H9 (cell line): Measurements from ENCODE around the gene KRT15. TPM values are rescaled to one million over a fixed set of nuclear protein-coding genes. Genes with fewer than 3 reads are reported as not detected.

ENCODE experiments used
- DNase-seq: peaks from one replicate; pipeline ENCODE4 v3.0.0-alpha.2; 2017
- H2AFZ ChIP-seq: one replicate; pipeline ENCODE4 v1.6.1; 2013; ENCODE audit warnings: mild to moderate bottlenecking, low read length, control low read depth, moderate library complexity
- H2AK5ac ChIP-seq: 2 replicates; pipeline ENCODE4 v1.6.1; 2013; ENCODE audit warnings: low read length, control low read depth, mixed read lengths; ENCODE audit not compliant: insufficient read length
- H2BK120ac ChIP-seq: one replicate; pipeline ENCODE4 v1.6.1; 2013; ENCODE audit warnings: low read depth, mild to moderate bottlenecking, low read length, control low read depth, inconsistent platforms; ENCODE audit not compliant: poor library complexity, severe bottlenecking
- H2BK12ac ChIP-seq: 2 replicates; pipeline ENCODE4 v1.6.1; 2013; ENCODE audit warnings: low read length, control low read depth, mixed read lengths, low read depth; ENCODE audit not compliant: insufficient read length
- H2BK15ac ChIP-seq: 2 replicates; pipeline ENCODE4 v1.6.1; 2013; ENCODE audit warnings: low read depth, low read length, control low read depth
- H2BK20ac ChIP-seq: one replicate; pipeline ENCODE4 v1.6.1; 2013; ENCODE audit warnings: low read depth, mild to moderate bottlenecking, low read length, control low read depth, inconsistent platforms; ENCODE audit not compliant: poor library complexity, severe bottlenecking
- H2BK5ac ChIP-seq: 2 replicates; pipeline ENCODE4 v1.6.1; 2013; ENCODE audit warnings: low read length, control low read depth, mixed read lengths; ENCODE audit not compliant: insufficient read length
- H3K14ac ChIP-seq: 2 replicates; pipeline ENCODE4 v1.6.1; 2013; ENCODE audit warnings: low read length, control low read depth; ENCODE audit not compliant: insufficient read depth
- H3K18ac ChIP-seq: 2 replicates; pipeline ENCODE4 v1.6.1; 2013; ENCODE audit warnings: low read depth, mild to moderate bottlenecking, mixed read lengths, low read length, control low read depth; ENCODE audit not compliant: insufficient read length
- H3K23ac ChIP-seq: 2 replicates; pipeline ENCODE4 v1.6.1; 2013; ENCODE audit warnings: low read length, control low read depth, mixed read lengths, low read depth; ENCODE audit not compliant: insufficient read length
- H3K23me2 ChIP-seq: 2 replicates; pipeline ENCODE4 v1.6.1; 2013; ENCODE audit warnings: low read depth, mild to moderate bottlenecking, mixed read lengths, low read length, control low read depth; ENCODE audit not compliant: insufficient read length, poor library complexity, severe bottlenecking
- H3K27ac ChIP-seq: 2 replicates; pipeline ENCODE4 v1.5.1; 2013; ENCODE audit warnings: low read length, control low read depth, mixed read lengths, low read depth; ENCODE audit not compliant: insufficient read length
- H3K27me3 ChIP-seq: 2 replicates; pipeline ENCODE4 v1.6.1; 2013; ENCODE audit warnings: low read length, control low read depth, inconsistent platforms; ENCODE audit not compliant: insufficient read depth
- H3K4ac ChIP-seq: 2 replicates; pipeline ENCODE4 v1.6.1; 2013; ENCODE audit warnings: low read depth, mild to moderate bottlenecking, control low read depth, inconsistent platforms, low read length, moderate library complexity
- H3K4me1 ChIP-seq: 2 replicates; pipeline ENCODE4 v1.6.1; 2013; ENCODE audit warnings: low read length, control low read depth, inconsistent platforms; ENCODE audit not compliant: insufficient read depth
- H3K4me2 ChIP-seq: 2 replicates; pipeline ENCODE4 v1.6.1; 2013; ENCODE audit warnings: low read length, control low read depth, mixed read lengths; ENCODE audit not compliant: insufficient read length, insufficient read depth
- H3K56ac ChIP-seq: 2 replicates; pipeline ENCODE4 v1.6.1; 2013; ENCODE audit warnings: low read depth, mild to moderate bottlenecking, mixed read lengths, low read length, control low read depth; ENCODE audit not compliant: insufficient read length
- H3K79me1 ChIP-seq: 2 replicates; pipeline ENCODE4 v1.6.1; 2013; ENCODE audit warnings: low read depth, mild to moderate bottlenecking, moderate library complexity, low read length, control low read depth, inconsistent platforms; ENCODE audit not compliant: insufficient read depth, poor library complexity, severe bottlenecking
- H3K79me2 ChIP-seq: 2 replicates; pipeline ENCODE4 v1.6.1; 2013; ENCODE audit warnings: low read length, control low read depth, inconsistent platforms; ENCODE audit not compliant: insufficient read depth
- H3K9ac ChIP-seq: 2 replicates; pipeline ENCODE4 v1.6.1; 2013; ENCODE audit warnings: low read length, control low read depth, mixed read lengths; ENCODE audit not compliant: insufficient read length; ENCODE audit errors: extremely low read depth
- H3K9me3 ChIP-seq: one replicate; pipeline ENCODE4 v1.6.1; 2013; ENCODE audit warnings: low read depth, low read length, inconsistent platforms; ENCODE audit not compliant: control insufficient read depth
- H3T11ph ChIP-seq: one replicate; pipeline ENCODE4 v1.6.1; 2013; ENCODE audit warnings: mild to moderate bottlenecking, low read length, control low read depth, inconsistent platforms
- H4K20me1 ChIP-seq: one replicate; pipeline ENCODE4 v1.6.1; 2013; ENCODE audit not compliant: control insufficient read depth, insufficient read length, insufficient read depth
- H4K5ac ChIP-seq: 2 replicates; pipeline ENCODE4 v1.6.1; 2013; ENCODE audit warnings: low read depth, mild to moderate bottlenecking, mixed read lengths, low read length, control low read depth; ENCODE audit not compliant: insufficient read length
- H4K8ac ChIP-seq: replicated peaks from 2 replicates; pipeline ENCODE4 v1.6.1; 2013; ENCODE audit warnings: low read length, control low read depth, mixed read lengths, low read depth; ENCODE audit not compliant: insufficient read length
- H4K91ac ChIP-seq: 2 replicates; pipeline ENCODE4 v1.6.1; 2013; ENCODE audit warnings: low read depth, mild to moderate bottlenecking, moderate library complexity, mixed read lengths, low read length, control low read depth; ENCODE audit not compliant: insufficient read length
- H3K27ac Mint-ChIP-seq, 3 experiments: 2 replicates in 2 of 3; 3 replicates in 1 of 3; pipeline ENCODE4 v1.8.0; 2020 to 2021; ENCODE audit warnings: mixed read lengths in 3 of 3, mild to moderate bottlenecking in 1 of 3, moderate library complexity in 1 of 3
- H3K27me3 Mint-ChIP-seq: 2 replicates; pipeline ENCODE4 v1.8.0; 2021; ENCODE audit warnings: low read depth, mild to moderate bottlenecking, moderate library complexity, mixed read lengths
- H3K36me3 Mint-ChIP-seq, 3 experiments: 2 replicates in 2 of 3; 3 replicates in 1 of 3; pipeline ENCODE4 v1.8.0; 2020 to 2021; ENCODE audit warnings: low read depth in 3 of 3, mixed read lengths in 3 of 3; ENCODE audit not compliant: insufficient read depth in 1 of 3
- H3K4me1 Mint-ChIP-seq, 2 experiments: 2 replicates each; pipeline ENCODE4 v1.8.0; 2020; ENCODE audit warnings: mixed read lengths in 2 of 2
- H3K4me3 Mint-ChIP-seq, 2 experiments: 2 replicates in 1 of 2; 3 replicates in 1 of 2; pipeline ENCODE4 v1.8.0; 2020 to 2021; ENCODE audit warnings: mild to moderate bottlenecking in 2 of 2, mixed read lengths in 2 of 2, moderate library complexity in 1 of 2
- H3K9me3 Mint-ChIP-seq, 2 experiments: 2 replicates in 1 of 2; 3 replicates in 1 of 2; pipeline ENCODE4 v1.8.0; 2020; ENCODE audit warnings: mild to moderate bottlenecking in 2 of 2, mixed read lengths in 2 of 2, moderate library complexity in 1 of 2
- CTCF ChIP-seq: fragments of 200-600 bp; sonication (generic); conservative IDR thresholded peaks from 3 replicates; pipeline ENCODE4 v1.8.0; 2021; ENCODE audit warnings: antibody characterized with exemption, mild to moderate bottlenecking
- WGBS: extraction: QIAGEN DNeasy Blood & Tissue Kit; methylation state at CpG from one replicate; pipeline ENCODE4 v1.1.7; 2013; ENCODE audit warnings: missing lambda C conversion rate, low lambda C conversion rate, mixed read lengths; ENCODE audit not compliant: insufficient read length; ENCODE audit errors: extremely low coverage; 5-methylcytosine and 5-hydroxymethylcytosine counted together
- total RNA-seq: library from RNA; stranded (reverse); gene quantifications from 2 replicates; pipeline ENCODE4 v1.2.1, GENCODE V29; 2021

Gene KRT15
- total RNA-seq, 1 experiment from 2014 or later: 0.87 TPM

- no peak overlapping the region for H3K4ac ChIP-seq
- no peak overlapping the region for H2BK15ac ChIP-seq
- H3K4me1 ChIP-seq: peaks cover 2% of the 10 kb centered on the region; the same call in 1 of the 2 replicates
- peaks cover under 1% of the 10 kb centered on the region; the same call in 1 of the 2 replicates for H3K79me2 ChIP-seq
- no peak overlapping the region for H2AFZ ChIP-seq
- no peak overlapping the region for H3K9ac ChIP-seq
- H3K79me1 ChIP-seq: no peaks in the 10 kb centered on the region
- DNase-seq: no peak
- H3K9me3 ChIP-seq: no peaks in the 10 kb centered on the region
- H2BK20ac ChIP-seq: no peak overlapping the region
- H3K4me2 ChIP-seq: no peak overlapping the region
- H4K8ac ChIP-seq: no peak overlapping the region
- H2AK5ac ChIP-seq: no peak overlapping the region
- H2BK120ac ChIP-seq: no peak overlapping the region
- no peak overlapping the region for H3K18ac ChIP-seq
- H3K27ac ChIP-seq: no peak overlapping the region
- H3K14ac ChIP-seq: no peak overlapping the region
- H3K36me3 Mint-ChIP-seq: peaks cover 1 to 2% (median 1%) of the 10 kb centered on the region in 3 experiments; a peak in 4 of 7 replicates
- no peaks in the 10 kb centered on the region for H4K20me1 ChIP-seq
- no peak for TF ChIP-seq CTCF
- H3K4me1 Mint-ChIP-seq: peaks cover 42 to 43% of the 10 kb centered on the region in 2 experiments
- H3K56ac ChIP-seq: no peak overlapping the region
- H3K27me3 Mint-ChIP-seq: peaks cover 22% of the 10 kb centered on the region
- H3K4me3 Mint-ChIP-seq: no peak overlapping the region
- H3K27ac Mint-ChIP-seq: no peak overlapping the region
- no peak overlapping the region for H4K91ac ChIP-seq
- no peaks in the 10 kb centered on the region for H3K27me3 ChIP-seq
- no peak overlapping the region for H3K23ac ChIP-seq
- no peak overlapping the region for H4K5ac ChIP-seq
- H2BK5ac ChIP-seq: no peak overlapping the region
- no CpG with 5 or more reads among the region's 1 CpG for WGBS
- no peak overlapping the region for H3T11ph ChIP-seq
- H3K9me3 Mint-ChIP-seq: no peaks in the 10 kb centered on the region; a peak in 1 of 5 replicates
- no peak overlapping the region for H2BK12ac ChIP-seq
- peaks cover 9% of the 10 kb centered on the region for H3K23me2 ChIP-seq
Measured at GRCh38 chr17:41531993-41532392, 13.3 kb upstream of the KRT15 start.
